Transverse colon (tissue), 4 donors: Measurements from ENCODE around the gene FCN2. TPM values are rescaled to one million over a fixed set of nuclear protein-coding genes. Genes with fewer than 3 reads are reported as not detected.

Experiments used
- DNase-seq: peaks from one replicate; pipeline ENCODE4 v3.0.0-alpha.2; 2019
- H3K27ac ChIP-seq, 4 donors: fragments of 200-600 bp; sonication (generic); 2 replicates each; pipeline ENCODE4 v1.5.1; 2016 to 2018; ENCODE audit warnings: inconsistent platforms in 4 of 4
- H3K27me3 ChIP-seq: fragments of 200-600 bp; sonication (generic); 2 replicates; pipeline ENCODE4 v1.5.1; 2017; ENCODE audit warnings: inconsistent platforms
- H3K36me3 ChIP-seq, 4 donors: fragments of 200-600 bp; sonication (generic); 2 replicates each; pipeline ENCODE4 v1.5.1; 2017 to 2019; ENCODE audit warnings: inconsistent platforms in 4 of 4
- H3K4me1 ChIP-seq, 4 donors: fragments of 200-600 bp; sonication (generic); 2 replicates each; pipeline ENCODE4 v1.5.1; 2017 to 2020; ENCODE audit warnings: inconsistent platforms in 4 of 4
- H3K4me3 ChIP-seq, 4 donors: fragments of 200-600 bp; sonication (generic); 1 replicate in 1 of 4; 2 replicates in 3 of 4; pipeline versions ENCODE4 v1.5.1 to v1.6.1; 2017 to 2019; ENCODE audit warnings: inconsistent platforms in 4 of 4
- H3K9me3 ChIP-seq, 2 donors: fragments of 200-600 bp; sonication (generic); 2 replicates each; pipeline ENCODE4 v1.5.1; 2017 to 2019; ENCODE audit warnings: inconsistent platforms in 2 of 2
- CTCF ChIP-seq, 5 experiments: fragments of 200-600 bp in 3 of 5; fragments of 450-650 bp in 2 of 5; sonication (generic) in 3 of 5; IDR thresholded peaks; 1 replicate in 2 of 5; 2 replicates in 3 of 5; pipeline ENCODE4 v1.5.1; 2016 to 2017; ENCODE audit warnings: antibody characterized with exemption in 5 of 5, inconsistent platforms in 3 of 5, mild to moderate bottlenecking in 2 of 5, moderate library complexity in 1 of 5
- EP300 ChIP-seq: sonication (generic); formaldehyde crosslinking; IDR thresholded peaks from one replicate; pipeline ENCODE4 v1.6.1; 2017; ENCODE audit warnings: antibody characterized with exemption, low read depth
- POLR2A ChIP-seq: fragments of 450-650 bp; IDR thresholded peaks from one replicate; pipeline ENCODE4 v1.6.1; 2016; ENCODE audit warnings: antibody characterized with exemption, mild to moderate bottlenecking, moderate library complexity
- POLR2AphosphoS5 ChIP-seq, 3 donors: sonication (generic); formaldehyde crosslinking; IDR thresholded peaks; one replicate each; pipeline ENCODE4 v1.6.1; 2016; ENCODE audit warnings: antibody characterized with exemption in 3 of 3
- WGBS, 2 donors: methylation state at CpG; one replicate each; pipeline ENCODE4 v1.1.5; 2018; ENCODE audit warnings: low coverage in 1 of 2; 5-methylcytosine and 5-hydroxymethylcytosine counted together
- in situ Hi-C, 4 donors: fragments of 200-750 bp; cut with MboI; loops; one replicate each; pipeline versions ENCODE4 v1.15.0 to v1.15.1; 2017; ENCODE audit warnings: low sequenced_read_pairs in 3 of 4, low pct_ligation_motif_present in 1 of 4, low pct_unique_long_range_greater_than_20kb in 1 of 4
- intact Hi-C: fragments of 100-400 bp; cut with DNase I; formaldehyde crosslinking; loops from one replicate; pipeline ENCODE4 v1.15.1; 2023; ENCODE audit warnings: low total_unique reads
- total RNA-seq, 4 donors: library from RNA; depleted of rRNA; stranded (reverse); fragments of >200 nt; gene quantifications; one replicate each; pipeline ENCODE4 v1.1.0, GENCODE V29; 2016

Gene FCN2
- total RNA-seq, 4 donors from 2014 or later, result not detected

- in situ Hi-C loops, result no loop called here
- no peak overlapping the region for H3K4me3 ChIP-seq
- intact Hi-C loops, result no loop called here
- H3K4me1 ChIP-seq, result no peaks in the 10 kb centered on the region
- H3K9me3 ChIP-seq, result no peaks in the 10 kb centered on the region
- no peak overlapping the region for H3K27ac ChIP-seq
- no peak for DNase-seq
- WGBS, 2 donors, result 88 to 92% methylated on average over 5 to 20 of the region's 22 CpGs
- no peaks in the 10 kb centered on the region for H3K27me3 ChIP-seq
- TF ChIP-seq POLR2A (no peak), POLR2AphosphoS5 (IDR thresholded peaks at IDR 0.05) (no peak), EP300 (no peak), CTCF (IDR thresholded peaks at IDR 0.05) (no peak)
- H3K36me3 ChIP-seq, result no peaks in the 10 kb centered on the region
Observed at GRCh38 chr9:134867917-134868750, 12.5 kb upstream of the FCN2 start.

GRCh38 chr9:134868751-134869553 is 11.7 kb upstream of the FCN2 start:
- no peaks in the 10 kb centered on the region for H3K27me3 ChIP-seq
- H3K4me1 ChIP-seq, result no peaks in the 10 kb centered on the region
- no peak for DNase-seq
- H3K9me3 ChIP-seq, result no peaks in the 10 kb centered on the region
- in situ Hi-C loops, result no loop called here
- TF ChIP-seq EP300, result no peak
- TF ChIP-seq POLR2A, result no peak
- TF ChIP-seq POLR2AphosphoS5 (IDR thresholded peaks at IDR 0.05), result no peak
- TF ChIP-seq CTCF (IDR thresholded peaks at IDR 0.05), result no peak
- intact Hi-C loops, result no loop called here
- no peak overlapping the region for H3K27ac ChIP-seq
- H3K36me3 ChIP-seq, result no peaks in the 10 kb centered on the region
- WGBS, 2 donors, result 72 to 78% methylated on average over 2 to 25 of the region's 25 CpGs
- H3K4me3 ChIP-seq, result no peak overlapping the region

- intact Hi-C loops (no loop called here), in situ Hi-C loops (no loop called here)
- no peak overlapping the region for H3K27ac ChIP-seq
Observed at GRCh38 chr9:134869554-134870300, 10.9 kb upstream of the FCN2 start.

More at GRCh38 chr9:134869554-134870300, 10.9 kb upstream of the FCN2 start:
- WGBS, 2 donors, result 71% methylated on average over 16 of the region's 17 CpGs; no CpG with 5 or more reads in 1 of the 2 donors
- no peaks in the 10 kb centered on the region for H3K36me3 ChIP-seq
- H3K9me3 ChIP-seq, result no peaks in the 10 kb centered on the region
- TF ChIP-seq POLR2AphosphoS5 (IDR thresholded peaks at IDR 0.05) (no peak), CTCF (IDR thresholded peaks at IDR 0.05) (no peak), EP300 (no peak), POLR2A (no peak)
- no peaks in the 10 kb centered on the region for H3K4me1 ChIP-seq
- no peak overlapping the region for H3K4me3 ChIP-seq
- no peaks in the 10 kb centered on the region for H3K27me3 ChIP-seq
- no peak for DNase-seq
